Parathyroid adenoma (tissue), 2 donors: Measurements from ENCODE around the gene TMEM135.

Experiments
- H2AFZ ChIP-seq: fragments of 300-600 bp; sonication (generic); one replicate; pipeline ENCODE4 v1.7.0; 2017; ENCODE audit warnings: antibody characterized with exemption, mild to moderate bottlenecking
- H3K27ac ChIP-seq: fragments of 300-600 bp; sonication (generic); one replicate; pipeline ENCODE4 v1.7.0; 2017
- H3K27me3 ChIP-seq: fragments of 300-600 bp; sonication (generic); one replicate; pipeline ENCODE4 v1.7.0; 2017; ENCODE audit warnings: low read length; ENCODE audit not compliant: control insufficient read depth, insufficient read depth
- H3K36me3 ChIP-seq: fragments of 300-600 bp; sonication (generic); one replicate; pipeline ENCODE4 v1.7.0; 2017; ENCODE audit warnings: low read length; ENCODE audit not compliant: control insufficient read depth, insufficient read depth
- H3K4me1 ChIP-seq: fragments of 300-600 bp; sonication (generic); one replicate; pipeline ENCODE4 v1.7.0; 2017; ENCODE audit warnings: control low read depth
- H3K4me2 ChIP-seq: fragments of 300-600 bp; sonication (generic); one replicate; pipeline ENCODE4 v1.7.0; 2017; ENCODE audit warnings: low read length
- H3K4me3 ChIP-seq: fragments of 300-600 bp; sonication (generic); one replicate; pipeline ENCODE4 v1.7.0; 2017; ENCODE audit warnings: low read depth, low read length
- H3K79me2 ChIP-seq: fragments of 300-600 bp; sonication (generic); one replicate; pipeline ENCODE4 v1.7.0; 2017; ENCODE audit warnings: control low read depth
- H3K9ac ChIP-seq: fragments of 300-600 bp; sonication (generic); one replicate; pipeline ENCODE4 v1.7.0; 2017; ENCODE audit warnings: mild to moderate bottlenecking
- H3K9me3 ChIP-seq: fragments of 300-600 bp; sonication (generic); one replicate; pipeline ENCODE4 v1.7.0; 2017; ENCODE audit warnings: low read length; ENCODE audit not compliant: control insufficient read depth
- TF ChIP-seq, protein P1 (sequence below): fragments of 300-600 bp; sonication (generic); IDR thresholded peaks from one replicate; pipeline ENCODE4 v1.7.0; 2017; ENCODE audit warnings: antibody characterized with exemption, mild to moderate bottlenecking
- donor health status: primary hyperparathyroidism.

The TMEM135 gene

DNA sequence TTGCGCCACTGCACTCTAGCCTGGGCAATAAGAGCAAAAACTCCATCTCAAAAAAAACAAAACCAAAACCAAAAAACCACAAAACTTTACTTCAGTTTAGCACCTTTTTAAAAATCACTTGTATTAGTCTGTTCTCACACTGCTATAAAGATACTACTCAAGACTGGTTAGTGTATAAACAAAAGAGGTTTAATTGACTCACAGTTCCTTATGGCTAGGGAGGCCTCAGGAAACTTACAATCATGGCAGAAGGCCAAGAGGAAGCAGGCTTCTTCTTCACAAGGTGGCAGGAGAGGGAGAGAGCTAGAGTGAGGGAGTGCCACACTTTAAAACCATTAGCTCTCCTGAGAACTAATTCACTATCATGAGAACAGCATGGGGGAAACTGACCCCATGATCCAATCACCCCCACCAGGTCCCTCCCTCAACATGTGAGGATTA, 261.3 kb downstream of the TMEM135 start:
- H2AFZ ChIP-seq: no peak overlapping the region
- no peaks in the 10 kb centered on the region for H3K79me2 ChIP-seq
- H3K27ac ChIP-seq: no peak overlapping the region
- no peaks in the 10 kb centered on the region for H3K9me3 ChIP-seq
- no peaks in the 10 kb centered on the region for H3K36me3 ChIP-seq
- H3K4me2 ChIP-seq: no peak overlapping the region
- TF ChIP-seq, protein P1, sequence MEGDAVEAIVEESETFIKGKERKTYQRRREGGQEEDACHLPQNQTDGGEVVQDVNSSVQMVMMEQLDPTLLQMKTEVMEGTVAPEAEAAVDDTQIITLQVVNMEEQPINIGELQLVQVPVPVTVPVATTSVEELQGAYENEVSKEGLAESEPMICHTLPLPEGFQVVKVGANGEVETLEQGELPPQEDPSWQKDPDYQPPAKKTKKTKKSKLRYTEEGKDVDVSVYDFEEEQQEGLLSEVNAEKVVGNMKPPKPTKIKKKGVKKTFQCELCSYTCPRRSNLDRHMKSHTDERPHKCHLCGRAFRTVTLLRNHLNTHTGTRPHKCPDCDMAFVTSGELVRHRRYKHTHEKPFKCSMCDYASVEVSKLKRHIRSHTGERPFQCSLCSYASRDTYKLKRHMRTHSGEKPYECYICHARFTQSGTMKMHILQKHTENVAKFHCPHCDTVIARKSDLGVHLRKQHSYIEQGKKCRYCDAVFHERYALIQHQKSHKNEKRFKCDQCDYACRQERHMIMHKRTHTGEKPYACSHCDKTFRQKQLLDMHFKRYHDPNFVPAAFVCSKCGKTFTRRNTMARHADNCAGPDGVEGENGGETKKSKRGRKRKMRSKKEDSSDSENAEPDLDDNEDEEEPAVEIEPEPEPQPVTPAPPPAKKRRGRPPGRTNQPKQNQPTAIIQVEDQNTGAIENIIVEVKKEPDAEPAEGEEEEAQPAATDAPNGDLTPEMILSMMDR: no peak
- no peaks in the 10 kb centered on the region for H3K4me1 ChIP-seq
- no peaks in the 10 kb centered on the region for H3K27me3 ChIP-seq
- no peak overlapping the region for H3K9ac ChIP-seq
- H3K4me3 ChIP-seq: no peak overlapping the region

DNA sequence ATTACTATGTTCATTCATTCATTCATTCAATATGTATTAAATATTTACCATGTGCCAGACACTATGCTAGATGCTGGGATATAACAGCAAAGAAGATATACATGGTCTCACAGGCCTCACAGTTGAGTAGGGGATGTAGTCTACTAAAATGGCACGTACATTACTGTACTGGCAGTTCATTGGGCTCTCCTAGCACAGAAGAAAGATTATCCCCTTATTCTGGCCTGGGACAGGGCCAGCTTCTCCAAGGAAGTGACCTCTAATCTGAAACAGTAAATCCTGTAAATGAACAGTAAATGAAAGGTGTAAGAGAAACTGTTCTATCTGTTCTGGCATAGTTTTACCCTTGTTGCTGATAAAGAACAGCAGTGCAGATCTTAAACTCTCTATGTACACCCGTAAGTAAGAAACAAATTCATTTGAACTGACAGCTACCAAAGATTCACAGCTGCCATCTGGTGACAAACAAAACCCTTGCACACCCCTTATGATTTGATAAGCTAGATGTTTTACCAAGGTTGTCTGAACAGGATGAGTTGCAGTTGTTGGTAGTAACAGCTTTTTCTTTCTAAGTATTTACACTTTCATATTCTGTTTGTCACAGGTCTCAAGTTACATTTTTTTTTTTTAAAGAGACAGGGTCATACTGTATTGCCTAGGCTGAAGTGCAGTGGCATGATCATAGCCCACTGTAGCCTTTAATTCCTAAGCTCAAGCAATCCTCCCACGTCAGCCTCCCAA, 263.1 kb downstream of the TMEM135 start:
- H2AFZ ChIP-seq: no peak overlapping the region
- TF ChIP-seq, protein P1: no peak
- no peaks in the 10 kb centered on the region for H3K9me3 ChIP-seq
- H3K27me3 ChIP-seq: no peaks in the 10 kb centered on the region
- no peak overlapping the region for H3K27ac ChIP-seq
- no peaks in the 10 kb centered on the region for H3K36me3 ChIP-seq
- H3K4me2 ChIP-seq: no peak overlapping the region
- H3K9ac ChIP-seq: no peak overlapping the region
- H3K4me3 ChIP-seq: no peak overlapping the region
- no peaks in the 10 kb centered on the region for H3K79me2 ChIP-seq
- H3K4me1 ChIP-seq: no peaks in the 10 kb centered on the region

DNA sequence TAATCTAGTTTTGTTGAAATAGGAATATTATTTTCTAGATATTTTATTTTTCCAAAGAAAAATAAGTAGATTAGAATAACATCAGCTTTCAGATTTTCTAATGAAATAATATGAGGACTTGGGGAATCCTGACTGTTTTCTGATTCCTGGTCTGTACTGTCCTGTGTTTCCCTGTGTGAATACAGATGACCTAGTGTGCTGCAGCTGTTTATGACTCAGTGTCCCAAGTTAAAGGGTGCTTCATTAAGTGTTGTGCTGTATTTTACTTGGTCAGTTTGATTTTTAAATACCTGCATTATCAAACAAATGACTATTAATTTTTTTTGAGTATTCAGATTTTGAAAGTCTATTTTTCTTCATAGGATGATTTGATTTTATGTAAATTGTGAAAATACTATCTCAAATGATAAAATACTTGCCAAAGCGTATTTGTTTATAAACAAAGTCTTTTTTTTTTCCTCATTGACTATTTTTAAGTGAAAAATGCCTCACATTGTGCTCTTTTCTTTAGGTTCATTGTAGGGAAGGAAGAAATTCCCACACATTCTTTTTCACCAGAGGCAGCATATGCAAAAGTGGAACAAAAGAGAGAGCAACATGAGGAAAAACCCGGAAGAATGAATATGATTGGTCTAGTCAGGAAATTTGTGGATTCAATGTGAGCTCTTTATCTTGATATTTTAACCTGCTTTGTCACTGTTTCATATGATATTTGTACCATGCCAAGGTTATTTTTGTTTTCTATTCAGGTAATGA, 264.2 kb downstream of the TMEM135 start:
- H3K27ac ChIP-seq: no peak overlapping the region
- no peak overlapping the region for H3K9ac ChIP-seq
- H3K4me1 ChIP-seq: no peaks in the 10 kb centered on the region
- no peaks in the 10 kb centered on the region for H3K36me3 ChIP-seq
- H3K27me3 ChIP-seq: no peaks in the 10 kb centered on the region
- TF ChIP-seq, protein P1: no peak
- no peak overlapping the region for H3K4me2 ChIP-seq
- no peaks in the 10 kb centered on the region for H3K9me3 ChIP-seq
- H2AFZ ChIP-seq: no peak overlapping the region
- H3K4me3 ChIP-seq: no peak overlapping the region
- no peaks in the 10 kb centered on the region for H3K79me2 ChIP-seq

DNA sequence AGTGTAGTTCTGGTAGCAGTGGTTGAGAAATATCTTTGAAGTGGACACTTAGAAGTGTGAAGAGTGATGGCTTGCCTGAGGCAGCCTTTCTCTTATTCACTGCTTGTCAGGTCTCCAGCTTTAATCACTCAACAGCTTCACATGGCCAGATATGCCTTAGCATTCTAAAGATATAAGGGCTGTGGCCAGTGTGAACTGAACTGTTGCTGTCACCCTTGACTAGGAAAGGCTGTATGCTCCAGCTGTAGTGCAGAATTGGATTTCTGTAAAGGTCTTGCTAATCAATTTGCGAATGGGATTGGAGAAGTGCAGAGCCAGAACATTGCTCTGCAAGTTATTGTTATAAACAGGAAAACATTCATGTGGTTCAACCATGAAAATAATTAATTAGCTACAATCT, 266.7 kb downstream of the TMEM135 start:
- Histone ChIP-seq H3K4me1 (no peaks in the 10 kb centered on the region), H3K27ac (no peak overlapping the region), H2AFZ (no peak overlapping the region), H3K9me3 (no peaks in the 10 kb centered on the region), H3K4me3 (no peak overlapping the region), H3K27me3 (no peaks in the 10 kb centered on the region), H3K36me3 (no peaks in the 10 kb centered on the region), H3K4me2 (no peak overlapping the region), H3K9ac (no peak overlapping the region), H3K79me2 (no peaks in the 10 kb centered on the region)
- TF ChIP-seq, protein P1: no peak
